ENCODE results near the gene EFHC1.

DNA sequence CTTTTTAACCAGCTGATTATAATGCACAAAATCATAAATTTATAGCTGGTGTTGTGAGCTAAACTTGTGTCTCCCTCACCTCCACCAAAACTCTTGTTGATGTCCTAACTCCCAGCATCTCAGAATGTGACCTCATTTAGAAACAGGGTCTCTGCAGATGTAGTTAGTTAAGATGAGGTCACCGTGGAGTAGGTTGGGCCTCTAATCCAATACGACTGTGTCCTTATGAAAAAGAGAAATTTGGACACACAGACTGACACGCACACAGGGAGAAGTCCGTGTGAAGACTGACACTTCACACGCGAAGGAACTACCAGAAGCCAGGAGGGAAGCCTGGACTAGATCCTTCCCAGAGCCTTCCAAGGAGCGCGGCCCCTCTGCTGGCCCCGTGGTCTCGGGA lies 110.2 kb downstream of the EFHC1 start:
- TF ChIP-seq TAF1 (IDR thresholded peaks at IDR 0.05; ENCODE audit: low read depth) (no peak), RAD21 (conservative IDR thresholded peaks at IDR 0.05) (no peak)
- TF ChIP-seq, protein P1, sequence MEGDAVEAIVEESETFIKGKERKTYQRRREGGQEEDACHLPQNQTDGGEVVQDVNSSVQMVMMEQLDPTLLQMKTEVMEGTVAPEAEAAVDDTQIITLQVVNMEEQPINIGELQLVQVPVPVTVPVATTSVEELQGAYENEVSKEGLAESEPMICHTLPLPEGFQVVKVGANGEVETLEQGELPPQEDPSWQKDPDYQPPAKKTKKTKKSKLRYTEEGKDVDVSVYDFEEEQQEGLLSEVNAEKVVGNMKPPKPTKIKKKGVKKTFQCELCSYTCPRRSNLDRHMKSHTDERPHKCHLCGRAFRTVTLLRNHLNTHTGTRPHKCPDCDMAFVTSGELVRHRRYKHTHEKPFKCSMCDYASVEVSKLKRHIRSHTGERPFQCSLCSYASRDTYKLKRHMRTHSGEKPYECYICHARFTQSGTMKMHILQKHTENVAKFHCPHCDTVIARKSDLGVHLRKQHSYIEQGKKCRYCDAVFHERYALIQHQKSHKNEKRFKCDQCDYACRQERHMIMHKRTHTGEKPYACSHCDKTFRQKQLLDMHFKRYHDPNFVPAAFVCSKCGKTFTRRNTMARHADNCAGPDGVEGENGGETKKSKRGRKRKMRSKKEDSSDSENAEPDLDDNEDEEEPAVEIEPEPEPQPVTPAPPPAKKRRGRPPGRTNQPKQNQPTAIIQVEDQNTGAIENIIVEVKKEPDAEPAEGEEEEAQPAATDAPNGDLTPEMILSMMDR (IDR thresholded peaks at IDR 0.05; ENCODE audit: poor library complexity, severe bottlenecking), result no peak

Measured in neural cell (in vitro differentiated cells).